ENCODE data around the gene SLC44A5.

DNA sequence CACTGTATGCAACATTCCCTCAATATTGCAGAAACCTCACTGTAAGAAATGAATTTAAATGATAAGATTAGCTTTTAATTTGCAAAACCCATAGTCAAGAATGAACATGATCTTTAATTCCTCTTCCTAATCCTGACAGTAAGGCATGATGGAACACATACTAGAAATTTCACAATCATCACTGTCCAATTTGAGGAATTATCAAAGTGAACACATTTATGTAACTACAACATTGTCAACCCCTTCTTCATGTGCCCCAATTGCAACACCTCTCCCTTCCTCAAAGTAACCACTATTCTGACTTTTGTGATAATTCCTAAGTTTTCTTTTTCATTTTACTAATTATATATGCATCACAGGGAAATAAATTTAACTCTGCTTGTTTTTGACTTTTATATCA, 373.6 kb downstream of the SLC44A5 start:
- no peak for TF ChIP-seq PAX5 (IDR thresholded peaks at IDR 0.05; ENCODE audit: borderline replicate concordance, low read depth, low read length)
- no peak for TF ChIP-seq CTCF (IDR thresholded peaks at IDR 0.05 in 2 of 3, conservative IDR thresholded peaks at IDR 0.05 in 1 of 3; ENCODE audit: control insufficient read depth in 2 of 3, extremely low read depth in 1 of 3, insufficient read depth in 1 of 3, low read depth in 3 of 3, low read length in 3 of 3)
- TF ChIP-seq, protein P1, sequence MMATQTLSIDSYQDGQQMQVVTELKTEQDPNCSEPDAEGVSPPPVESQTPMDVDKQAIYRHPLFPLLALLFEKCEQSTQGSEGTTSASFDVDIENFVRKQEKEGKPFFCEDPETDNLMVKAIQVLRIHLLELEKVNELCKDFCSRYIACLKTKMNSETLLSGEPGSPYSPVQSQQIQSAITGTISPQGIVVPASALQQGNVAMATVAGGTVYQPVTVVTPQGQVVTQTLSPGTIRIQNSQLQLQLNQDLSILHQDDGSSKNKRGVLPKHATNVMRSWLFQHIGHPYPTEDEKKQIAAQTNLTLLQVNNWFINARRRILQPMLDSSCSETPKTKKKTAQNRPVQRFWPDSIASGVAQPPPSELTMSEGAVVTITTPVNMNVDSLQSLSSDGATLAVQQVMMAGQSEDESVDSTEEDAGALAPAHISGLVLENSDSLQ (IDR thresholded peaks at IDR 0.05) = no peak
- no peak for TF ChIP-seq POLR2A (IDR thresholded peaks at IDR 0.05; ENCODE audit: low read depth, low read length)
- TF ChIP-seq HDAC2 (IDR thresholded peaks at IDR 0.05) = no peak
- no peak for TF ChIP-seq ASH2L (IDR thresholded peaks at IDR 0.05; ENCODE audit: borderline replicate concordance, low read depth)
- TF ChIP-seq PRDM15 (CRISPR knock-in tag; IDR thresholded peaks at IDR 0.05) = no peak
- TF ChIP-seq, protein P2, sequence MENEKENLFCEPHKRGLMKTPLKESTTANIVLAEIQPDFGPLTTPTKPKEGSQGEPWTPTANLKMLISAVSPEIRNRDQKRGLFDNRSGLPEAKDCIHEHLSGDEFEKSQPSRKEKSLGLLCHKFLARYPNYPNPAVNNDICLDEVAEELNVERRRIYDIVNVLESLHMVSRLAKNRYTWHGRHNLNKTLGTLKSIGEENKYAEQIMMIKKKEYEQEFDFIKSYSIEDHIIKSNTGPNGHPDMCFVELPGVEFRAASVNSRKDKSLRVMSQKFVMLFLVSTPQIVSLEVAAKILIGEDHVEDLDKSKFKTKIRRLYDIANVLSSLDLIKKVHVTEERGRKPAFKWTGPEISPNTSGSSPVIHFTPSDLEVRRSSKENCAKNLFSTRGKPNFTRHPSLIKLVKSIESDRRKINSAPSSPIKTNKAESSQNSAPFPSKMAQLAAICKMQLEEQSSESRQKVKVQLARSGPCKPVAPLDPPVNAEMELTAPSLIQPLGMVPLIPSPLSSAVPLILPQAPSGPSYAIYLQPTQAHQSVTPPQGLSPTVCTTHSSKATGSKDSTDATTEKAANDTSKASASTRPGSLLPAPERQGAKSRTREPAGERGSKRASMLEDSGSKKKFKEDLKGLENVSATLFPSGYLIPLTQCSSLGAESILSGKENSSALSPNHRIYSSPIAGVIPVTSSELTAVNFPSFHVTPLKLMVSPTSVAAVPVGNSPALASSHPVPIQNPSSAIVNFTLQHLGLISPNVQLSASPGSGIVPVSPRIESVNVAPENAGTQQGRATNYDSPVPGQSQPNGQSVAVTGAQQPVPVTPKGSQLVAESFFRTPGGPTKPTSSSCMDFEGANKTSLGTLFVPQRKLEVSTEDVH (IDR thresholded peaks at IDR 0.05; ENCODE audit: low read depth, partially characterized antibody) = no peak
- TF ChIP-seq RAD21 (IDR thresholded peaks at IDR 0.05; ENCODE audit: insufficient read depth, low read depth, low read length) = no peak

All from GM12878 (cell line).